GM18511 (cell line): ENCODE data around the gene NDUFS2.

ENCODE experiments used
- ATAC-seq: cut with Tn5 transposase; IDR thresholded peaks from one replicate; pipeline ENCODE4 v1.9.1; 2021; ENCODE audit warnings: mild to moderate bottlenecking, moderate library complexity; ENCODE audit not compliant: unreplicated experiment

NDUFS2 gene

GRCh38 chr1:161172349-161172748 is 29.8 kb upstream of the NDUFS2 start:
- ATAC-seq = no peak

DNA sequence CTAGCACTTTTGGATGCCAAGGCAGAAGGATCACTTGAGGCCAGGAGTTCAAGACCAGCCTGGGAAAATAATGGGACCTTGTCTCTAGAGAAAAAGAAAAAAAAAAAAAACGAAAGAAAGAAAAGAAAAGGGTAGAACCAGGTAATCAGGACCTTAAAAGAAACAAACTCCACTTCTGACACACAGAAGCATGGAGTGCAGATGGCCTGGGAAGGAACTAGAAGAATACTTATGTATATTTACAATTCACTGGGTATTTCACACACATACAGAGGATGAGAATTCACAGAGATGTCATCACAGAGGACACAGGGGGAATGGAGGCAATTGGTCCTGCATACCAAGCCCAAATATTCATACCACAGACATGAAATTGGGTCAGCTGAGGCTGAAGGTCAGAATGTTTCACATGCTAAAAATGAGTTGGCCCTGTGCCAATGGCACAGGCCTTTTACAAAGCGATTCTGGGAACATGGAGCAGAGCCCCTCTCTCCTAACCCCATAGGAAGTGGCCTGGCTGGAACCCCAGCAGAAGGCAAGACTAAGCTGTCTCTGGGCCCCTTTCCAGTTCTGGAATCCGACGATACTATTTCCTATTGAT is 29.3 kb upstream of the NDUFS2 start:
- ATAC-seq = no peak

DNA sequence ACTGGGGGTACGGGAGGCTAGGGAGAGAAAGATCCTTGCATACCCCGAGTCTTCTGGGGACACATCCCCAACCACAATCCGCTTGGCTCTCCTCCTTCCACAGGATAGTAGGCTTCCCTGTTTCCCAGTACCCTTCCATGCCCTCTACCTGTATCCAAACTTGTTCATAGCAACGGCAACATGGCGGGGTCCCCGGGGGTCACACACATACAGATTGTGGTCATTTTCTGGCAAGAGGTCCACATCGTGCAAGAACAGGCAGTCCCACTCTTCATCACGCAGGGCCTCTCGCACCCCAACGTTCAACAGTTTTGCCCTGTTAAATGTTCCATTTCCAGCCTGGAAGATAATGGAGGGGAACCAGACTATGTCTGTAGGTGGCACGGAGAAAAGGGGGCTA is 28.5 kb upstream of the NDUFS2 start:
- ATAC-seq = no peak

GRCh38 chr1:161174911-161175310 is 27.3 kb upstream of the NDUFS2 start:
- no peak for ATAC-seq

GRCh38 chr1:161175771-161176453 is 26.3 kb upstream of the NDUFS2 start:
- ATAC-seq = no peak

DNA sequence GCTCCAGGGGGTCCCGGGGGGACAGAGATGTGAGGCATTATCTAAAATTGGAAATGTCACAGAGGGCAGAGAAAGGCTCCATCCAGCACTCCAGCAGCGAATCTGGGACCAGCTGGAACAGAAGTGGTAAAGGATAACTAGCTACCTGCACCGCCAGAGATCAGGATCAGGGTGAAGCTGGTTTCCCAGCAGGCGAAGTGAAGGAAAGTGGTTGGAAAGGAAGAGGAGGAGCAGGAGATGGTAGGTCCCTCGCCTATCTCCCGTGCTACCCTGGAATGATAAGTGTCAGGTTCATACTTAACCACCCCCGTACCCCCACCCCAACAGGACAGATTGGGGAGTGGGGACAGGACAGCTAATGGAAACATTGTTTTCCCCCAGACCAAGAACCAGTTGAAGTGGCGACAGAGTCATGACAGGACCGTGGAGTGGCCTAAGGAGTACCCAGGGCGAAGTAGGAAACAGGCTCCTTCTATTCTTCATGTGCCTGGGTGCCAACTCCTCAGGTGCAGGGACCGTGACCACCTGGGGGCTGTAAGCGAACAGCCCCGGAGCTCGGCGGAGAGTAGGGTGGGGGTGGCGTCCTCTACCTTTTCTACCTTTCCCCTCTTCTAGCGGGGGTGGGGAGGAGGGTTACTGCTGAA is 25.6 kb upstream of the NDUFS2 start:
- ATAC-seq = no peak

DNA sequence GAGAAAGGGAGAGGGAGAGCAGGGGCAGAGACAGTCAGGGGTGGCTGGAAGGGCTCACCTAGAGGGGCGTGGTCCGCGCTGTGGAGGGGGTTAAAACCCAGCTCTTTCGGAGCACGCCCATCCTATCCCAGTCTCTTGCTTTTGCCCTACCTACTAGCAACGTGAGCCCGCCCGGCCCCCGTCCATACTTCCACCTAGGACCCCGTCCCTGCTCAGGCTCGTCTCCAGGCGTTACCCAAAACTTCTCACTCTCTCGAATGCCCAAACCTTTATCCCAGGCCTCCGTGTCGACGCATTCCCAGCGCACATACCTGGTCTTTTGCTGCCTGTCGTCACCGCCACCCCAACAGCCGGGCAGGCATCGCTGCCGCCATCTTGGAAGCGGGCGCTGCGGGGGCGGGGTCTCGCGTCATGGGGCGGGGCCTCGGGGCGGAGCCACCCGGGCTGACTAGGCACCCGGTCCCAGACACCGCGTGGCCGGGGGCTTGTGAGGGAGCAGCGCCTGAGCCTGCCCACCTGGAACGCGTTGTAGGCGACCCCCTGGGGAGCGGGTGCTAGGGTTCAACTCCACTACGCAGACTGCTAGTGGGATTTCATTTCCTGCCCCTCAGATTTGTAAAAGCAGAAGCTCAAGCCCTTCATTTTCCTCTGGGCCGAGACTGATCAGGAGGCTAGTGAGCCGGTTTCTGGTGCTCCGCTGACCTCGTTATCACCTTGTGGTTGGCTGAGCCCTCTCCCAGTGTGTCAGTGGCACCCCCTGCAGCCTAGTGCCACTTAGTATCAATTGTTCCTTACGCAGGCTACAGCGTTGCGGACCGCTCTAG is 24.8 kb upstream of the NDUFS2 start, which contains the start of gene B4GALT3:
B4GALT3 (minus strand) TSS at position 396 of the 824 bp plus-strand sequence. CDS start 1,447 bp downstream, outside the sequence.
- ATAC-seq = peak; percentile 92

GRCh38 chr1:161177936-161178244 is 24.3 kb upstream of the NDUFS2 start:
- no peak for ATAC-seq

- ATAC-seq = no peak
Measured at GRCh38 chr1:161179698-161180097, 22.5 kb upstream of the NDUFS2 start.

- no peak for ATAC-seq
Measured at GRCh38 chr1:161180639-161181038, 21.5 kb upstream of the NDUFS2 start.

- peak; percentile 51 for ATAC-seq
Measured at GRCh38 chr1:161182214-161182613, 20.0 kb upstream of the NDUFS2 start.

- ATAC-seq = peak; percentile 75
Measured at GRCh38 chr1:161185282-161185682, 16.9 kb upstream of the NDUFS2 start.

- ATAC-seq = peak; percentile 30
Measured at GRCh38 chr1:161185732-161186311, 16.3 kb upstream of the NDUFS2 start.

DNA sequence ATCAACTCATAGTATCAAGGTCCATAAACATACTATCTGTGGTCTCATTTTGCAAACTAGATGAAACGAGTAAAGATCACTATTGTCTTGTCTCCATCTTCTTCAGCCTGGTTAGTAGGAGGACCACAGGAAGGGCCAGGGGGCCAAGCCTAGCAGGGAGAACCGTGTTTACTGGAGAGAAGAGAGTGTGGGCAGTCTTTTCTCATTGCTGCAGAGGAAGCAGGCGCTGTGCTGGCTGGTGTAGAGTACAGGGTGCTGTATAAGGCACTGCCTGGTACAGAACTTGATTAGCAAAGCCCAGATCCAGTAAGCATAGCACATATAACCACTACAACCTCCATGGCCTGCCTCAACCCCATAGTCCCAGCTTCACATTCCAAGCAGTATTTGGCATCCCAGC is 14.9 kb upstream of the NDUFS2 start:
- ATAC-seq = no peak

DNA sequence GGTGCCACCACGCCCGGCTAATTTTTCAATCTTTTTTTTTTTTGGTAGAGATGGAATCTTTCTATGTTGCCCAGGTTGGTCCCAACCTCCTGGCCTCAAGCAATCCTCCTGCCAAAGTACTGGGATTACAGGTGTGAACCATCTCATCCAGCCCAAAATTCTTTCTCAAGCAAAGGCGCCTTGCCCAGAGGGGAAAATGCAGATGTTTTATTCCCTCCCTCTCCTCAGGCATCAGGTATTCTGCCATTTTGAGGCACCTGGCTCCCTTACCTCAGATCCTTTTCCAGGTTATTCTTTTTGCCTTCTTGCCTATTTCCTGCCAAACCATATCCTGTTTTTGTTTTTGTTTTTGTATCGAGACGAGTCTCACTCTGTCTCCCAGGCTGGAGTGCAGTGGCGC is 13.8 kb upstream of the NDUFS2 start:
- ATAC-seq = no peak

- ATAC-seq = no peak
Measured at GRCh38 chr1:161189036-161189435, 13.1 kb upstream of the NDUFS2 start.

GRCh38 chr1:161190962-161191521 is 11.1 kb upstream of the NDUFS2 start:
- ATAC-seq = no peak

DNA sequence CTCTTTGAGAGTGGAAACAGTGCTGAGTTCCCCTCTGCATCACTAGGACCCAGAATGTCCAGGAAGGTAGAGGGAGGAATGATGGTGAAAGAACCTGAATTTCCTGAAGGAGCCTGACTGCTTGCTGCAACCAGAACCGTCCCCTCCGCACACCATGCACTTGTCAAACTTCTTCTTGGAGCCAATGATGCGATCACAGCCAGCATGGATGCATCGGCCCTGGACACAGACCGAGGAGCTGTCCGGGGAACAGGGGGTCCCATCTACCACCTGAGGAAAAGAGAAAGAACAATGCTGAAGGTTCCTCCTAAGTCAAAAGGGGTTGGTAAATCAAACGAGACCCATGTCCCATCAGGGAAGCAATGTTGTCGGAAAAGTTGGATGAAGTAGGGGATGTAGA is 10.2 kb upstream of the NDUFS2 start:
- ATAC-seq = no peak

DNA sequence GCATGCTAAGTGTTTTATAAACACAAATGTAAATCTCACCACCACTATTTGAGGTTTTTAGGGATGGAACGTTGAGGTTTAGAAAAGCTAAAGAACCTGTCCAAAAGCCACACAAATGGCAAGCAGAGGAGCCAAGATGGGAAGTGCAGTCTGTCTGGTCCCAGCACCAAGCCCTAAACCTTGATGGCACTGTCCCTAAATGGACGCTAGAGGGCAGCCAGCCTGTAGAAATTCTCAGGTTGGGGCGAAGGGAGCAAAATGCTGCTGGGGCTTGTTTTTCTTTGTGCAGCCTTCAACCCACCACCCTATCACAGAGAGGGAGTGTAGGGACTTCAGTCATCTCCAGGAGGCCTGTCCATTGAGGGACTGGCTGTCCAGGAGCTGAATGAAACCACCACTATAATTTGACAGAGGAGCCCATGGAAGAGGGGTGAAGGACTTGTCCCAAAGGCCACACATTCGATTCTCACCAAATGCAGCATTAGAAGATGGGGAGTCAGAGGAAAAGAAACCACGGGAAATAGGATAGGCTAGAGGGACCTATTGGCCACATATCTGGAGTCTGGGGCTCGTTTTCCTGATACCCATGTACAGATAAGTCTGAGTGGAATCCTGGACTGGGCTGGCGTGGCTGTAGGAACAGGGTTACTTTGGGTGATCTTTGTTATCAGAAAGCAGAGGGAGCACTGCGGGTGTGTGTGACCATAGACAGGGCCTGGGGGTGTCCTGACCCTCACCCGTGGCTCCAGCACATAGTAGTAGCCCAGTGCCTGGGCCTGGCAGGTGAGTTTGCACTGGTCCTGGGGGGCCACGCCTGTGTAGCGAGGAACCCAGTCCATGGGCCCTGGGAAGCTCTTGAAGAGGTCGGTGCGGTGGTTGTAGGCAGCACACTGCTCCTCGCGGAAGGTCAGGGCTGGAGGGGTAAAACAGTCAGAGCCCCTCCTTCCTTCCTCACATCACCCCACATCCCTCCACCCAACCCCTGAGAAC is 9.4 kb upstream of the NDUFS2 start:
- ATAC-seq = peak; percentile 73
